Activated CD4-positive, alpha-beta T cell treated with anti-CD3 and anti-CD28 coated beads, Interleukin-2, amount 50 U/mL, for 4 hours (primary cell): Measurements from ENCODE around the gene MIEF1.

Experiments
- DNase-seq, 2 experiments: peaks; one replicate each; pipeline ENCODE4 v3.0.0-alpha.2; 2020

Gene MIEF1

GRCh38 chr22:39502109-39502788 lies at the start of gene MIEF1:
TSS of gene MIEF1 (plus strand) at chr22:39502290. CDS start at chr22:39511295, 9,005 bp downstream.
- DNase-seq: peak; percentile 85 to 87

DNA sequence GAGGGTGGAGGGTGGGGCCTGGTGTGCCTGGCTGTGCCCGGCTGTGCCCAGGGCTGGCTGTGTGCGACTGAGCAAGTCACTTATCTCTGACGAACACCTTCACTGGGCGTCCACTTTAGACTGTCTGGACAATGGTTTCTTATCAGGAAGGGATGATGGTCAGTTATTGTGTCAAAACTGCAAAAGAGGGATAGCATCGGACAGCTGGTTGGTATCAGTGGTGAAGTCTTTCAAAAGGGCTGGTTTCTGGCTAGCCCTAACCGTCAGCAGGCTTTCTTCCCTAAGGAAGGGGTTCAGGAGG lies 49.4 kb upstream of the MIEF1 start:
- DNase-seq: no peak

- DNase-seq: no peak
Observed at GRCh38 chr22:39453765-39454378, 48.2 kb upstream of the MIEF1 start.

GRCh38 chr22:39454385-39454871 lies 47.7 kb upstream of the MIEF1 start:
- DNase-seq: no peak

DNA sequence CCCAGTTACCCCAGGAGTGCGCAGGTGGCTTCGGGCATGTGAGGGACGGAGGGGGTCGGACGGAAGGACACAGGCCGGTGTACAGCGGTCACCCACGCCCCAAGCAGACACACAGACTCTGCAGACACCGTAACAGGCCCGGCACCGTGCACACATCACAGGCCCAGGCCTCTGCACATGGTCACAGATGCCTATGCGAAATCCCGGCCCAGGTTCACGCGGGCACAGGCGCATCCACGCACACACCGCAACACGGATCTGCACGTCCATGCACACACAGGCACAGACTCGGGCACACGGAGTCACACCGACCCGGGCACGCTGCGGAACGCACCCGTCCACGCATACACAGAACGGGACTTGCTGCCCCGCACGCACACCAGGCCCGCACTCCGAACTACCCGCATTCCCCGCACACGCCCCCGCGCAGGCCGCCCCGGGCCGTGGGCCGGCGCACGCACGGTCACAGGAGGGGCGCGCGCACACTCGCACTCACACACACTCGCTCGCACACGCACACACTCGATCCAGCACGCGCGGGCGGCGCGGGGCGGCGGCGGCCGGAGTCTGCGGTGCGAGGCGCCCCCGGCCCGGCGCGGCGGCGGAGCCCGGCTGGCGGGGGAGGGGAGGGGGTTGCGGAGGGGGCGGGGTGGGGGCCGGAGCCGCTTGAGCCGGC lies 45.4 kb upstream of the MIEF1 start, which contains the start of gene MGAT3:
TSS of gene MGAT3 (plus strand) at position 491 of the 676 bp plus-strand sequence. CDS start 30,336 bp downstream, outside the sequence.
- no peak for DNase-seq

GRCh38 chr22:39457198-39457555 lies 44.9 kb upstream of the MIEF1 start:
- DNase-seq: no peak

DNA sequence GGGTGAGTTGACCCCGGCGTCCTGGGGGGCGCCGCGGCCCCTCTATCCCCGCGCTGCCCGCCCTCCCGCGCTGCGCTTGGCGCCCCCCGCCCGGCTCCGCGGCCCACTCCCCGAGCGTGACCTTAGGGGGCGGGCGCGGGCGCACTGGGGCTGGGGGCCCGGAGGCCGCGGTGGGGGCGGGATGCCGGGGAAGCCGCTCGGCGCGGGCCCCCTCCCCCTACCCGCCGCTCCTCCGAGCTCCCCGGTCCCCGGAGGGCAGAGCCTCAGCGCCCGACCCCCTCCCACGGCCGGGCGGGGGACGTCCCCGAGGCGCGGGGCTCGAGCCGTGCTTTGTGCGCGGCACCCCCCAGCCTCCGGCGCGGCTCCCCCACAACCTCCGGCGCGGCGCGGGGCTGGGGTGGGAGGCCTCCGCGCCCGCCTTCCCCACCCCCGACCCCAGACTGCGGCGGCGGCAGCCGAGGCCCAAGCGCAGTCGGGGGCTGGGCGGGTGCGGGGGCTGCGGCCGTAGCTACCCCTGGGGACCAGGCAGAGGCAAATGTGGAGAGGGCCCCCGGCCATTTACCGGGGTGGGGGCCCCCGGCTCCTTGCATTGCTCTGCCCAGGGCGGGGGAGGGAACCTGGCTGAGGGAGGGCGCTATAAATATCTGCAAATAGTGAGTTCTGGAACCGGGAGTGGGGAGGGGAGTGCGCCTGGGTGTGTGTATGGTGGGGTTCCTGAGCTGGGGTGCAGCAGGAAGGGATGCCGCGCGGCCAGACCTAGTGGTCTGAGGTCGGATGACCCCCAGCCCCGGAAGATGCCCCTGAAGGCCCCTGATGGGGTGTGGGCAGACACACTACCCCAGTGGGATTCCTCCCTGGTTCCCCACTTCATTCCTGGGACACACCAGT lies 44.3 kb upstream of the MIEF1 start:
- DNase-seq: no peak

- DNase-seq: no peak
Observed at GRCh38 chr22:39458444-39459083, 43.5 kb upstream of the MIEF1 start.

GRCh38 chr22:39459681-39460080 lies 42.4 kb upstream of the MIEF1 start:
- DNase-seq: no peak

DNA sequence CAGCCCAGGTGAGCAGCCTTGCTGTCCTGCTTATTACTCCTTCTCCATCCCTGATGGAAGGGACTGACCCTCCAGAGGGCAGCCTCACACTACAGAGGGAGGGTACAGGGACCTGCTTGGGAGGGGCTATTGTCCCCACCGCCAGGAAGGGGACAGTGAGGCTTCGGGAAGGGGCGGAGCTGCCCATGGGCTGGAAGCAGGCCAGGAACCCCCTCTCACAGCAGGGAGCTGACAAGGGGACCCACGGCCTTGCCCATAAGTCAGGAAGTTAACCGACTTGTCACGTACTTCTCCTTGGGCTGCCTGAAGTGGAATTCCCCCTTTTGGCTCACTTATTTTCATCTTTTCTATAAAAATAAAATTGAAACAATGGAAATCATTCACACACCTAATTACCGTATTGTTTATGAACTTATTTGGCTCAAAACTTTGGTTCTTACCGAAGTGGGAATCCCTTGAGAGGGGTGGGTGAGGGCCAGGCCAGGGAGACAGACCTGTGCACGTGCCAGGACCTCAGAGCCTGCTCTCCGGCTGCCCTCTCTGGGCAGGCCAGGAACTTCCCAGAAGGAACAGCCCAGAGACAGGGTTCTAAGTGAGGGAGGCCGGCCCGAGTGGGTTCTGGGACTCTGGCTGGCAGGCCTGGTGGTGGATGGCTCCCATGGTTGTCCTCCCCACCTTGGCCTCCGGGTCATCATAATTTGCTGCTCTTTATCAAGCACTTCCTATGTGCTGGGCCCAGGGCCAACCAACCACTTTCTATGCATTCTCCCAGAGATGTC lies 39.5 kb upstream of the MIEF1 start:
- no peak for DNase-seq

GRCh38 chr22:39463277-39463676 lies 38.8 kb upstream of the MIEF1 start:
- no peak for DNase-seq

- no peak for DNase-seq
Observed at GRCh38 chr22:39463931-39464390, 38.1 kb upstream of the MIEF1 start.

DNA sequence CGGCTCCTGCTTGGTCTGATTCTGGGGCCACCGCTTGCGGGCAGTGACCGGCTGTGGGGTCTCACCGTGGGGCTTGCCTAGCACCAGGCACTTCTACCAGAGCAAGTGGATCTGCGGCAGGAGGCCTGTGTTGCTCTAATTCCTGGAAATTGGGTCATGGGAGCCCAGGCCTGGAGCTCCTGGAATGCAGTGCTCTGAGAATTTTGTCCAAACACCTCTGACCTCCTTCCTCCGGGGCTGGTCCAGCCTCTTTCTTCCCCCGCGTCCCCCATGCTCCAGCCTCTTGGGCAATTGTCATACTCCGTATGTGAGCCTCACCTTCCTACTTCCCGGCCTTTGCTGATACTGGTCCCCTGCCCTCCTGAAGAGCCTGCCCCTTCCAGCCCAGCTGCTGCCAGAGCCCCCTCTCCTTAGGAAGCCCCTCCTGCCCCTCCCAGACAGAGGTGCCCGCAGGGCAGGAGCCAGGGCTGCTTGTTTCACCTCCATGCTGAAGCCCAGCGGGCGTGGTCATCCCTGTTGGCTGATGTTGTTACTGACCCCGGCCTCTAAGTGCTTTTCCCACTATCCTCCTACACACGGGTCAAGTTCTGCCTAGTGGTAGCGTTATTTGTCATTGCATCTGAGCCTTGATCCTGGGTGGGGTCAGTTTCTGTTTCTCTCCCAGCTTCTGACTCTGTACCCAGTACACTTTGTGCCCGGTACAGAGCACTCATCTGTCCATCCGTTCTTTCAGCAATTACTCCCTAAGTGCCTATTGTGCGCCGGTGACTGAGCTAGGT lies 35.7 kb upstream of the MIEF1 start:
- no peak for DNase-seq

GRCh38 chr22:39467390-39467895 lies 34.6 kb upstream of the MIEF1 start:
- no peak for DNase-seq

DNA sequence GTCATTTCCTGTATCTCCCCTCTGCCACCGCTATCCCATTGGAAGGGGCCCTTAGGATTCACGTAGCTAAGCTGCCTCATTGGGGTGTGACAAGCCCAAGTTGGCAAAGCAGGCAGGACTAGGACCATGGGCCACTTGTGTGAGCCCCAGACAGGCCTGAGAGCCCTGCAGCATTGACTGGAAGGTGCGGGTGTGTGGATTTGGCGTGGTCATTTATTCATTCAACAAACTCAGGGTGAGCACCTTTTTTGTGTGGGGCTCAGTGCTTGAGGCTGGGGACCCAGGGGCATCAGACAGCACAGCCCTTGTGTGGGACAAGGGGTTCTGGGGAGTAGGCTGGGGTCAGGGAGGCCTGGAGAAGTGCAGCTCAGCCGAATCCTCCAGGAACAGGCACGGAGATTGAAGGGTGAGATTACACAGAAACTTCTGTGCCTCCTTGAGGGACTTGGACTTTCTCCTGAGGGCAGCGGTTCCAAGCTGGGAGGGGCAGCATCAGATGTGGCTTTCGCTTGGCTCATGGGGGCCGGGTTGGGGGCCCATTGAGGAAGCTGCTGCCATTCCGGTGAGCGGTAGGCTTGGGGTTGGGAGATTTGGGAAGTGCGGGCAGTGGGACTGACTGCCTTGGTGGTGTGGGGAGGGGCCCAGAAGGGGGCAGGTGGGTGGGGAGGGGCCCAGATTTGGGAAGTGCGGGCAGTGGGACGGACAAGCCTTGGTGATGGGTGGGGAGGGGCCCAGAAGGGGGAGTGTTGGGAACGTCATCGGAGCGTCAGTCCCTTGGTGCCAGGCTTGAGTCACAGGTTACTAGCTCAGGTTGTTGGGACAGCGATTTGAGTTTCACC lies 33.4 kb upstream of the MIEF1 start:
- no peak for DNase-seq

- DNase-seq: no peak
Observed at GRCh38 chr22:39469326-39469680, 32.8 kb upstream of the MIEF1 start.

GRCh38 chr22:39469681-39470450 lies 32.2 kb upstream of the MIEF1 start:
- no peak for DNase-seq

- DNase-seq: no peak
Observed at GRCh38 chr22:39470451-39471291, 31.4 kb upstream of the MIEF1 start.
